IMR-90 (cell line): Measurements from ENCODE around the gene JAK1. TPM values are rescaled to one million over a fixed set of nuclear protein-coding genes. Genes with fewer than 3 reads are reported as not detected.

ENCODE experiments used
- ATAC-seq: fragments of 200-7000 bp; cut with Tn5 transposase; 2 replicates; pipeline ENCODE4 v1.9.1; 2020; ENCODE audit warnings: low read depth, mild to moderate bottlenecking, moderate library complexity
- BruUV-seq: library from RNA; stranded (reverse); fragments of 400-500 nt; replicated peaks from 2 replicates; lab custom pipeline; 2021; lab: Mats Ljungman, UMichigan
- CTCF ChIA-PET: fragments of 300-600 bp; formaldehyde crosslinking; extraction: SDS; loops from one replicate; lab custom pipeline; 2021; ENCODE audit warnings: antibody characterized with exemption; lab: Yijun Ruan, JAX
- POLR2A ChIA-PET: fragments of 300-600 bp; sonication (Branson Sonifier 250); formaldehyde crosslinking; loops from one replicate; lab custom pipeline; 2022; ENCODE audit warnings: antibody characterized with exemption; ENCODE audit not compliant: unreplicated experiment; lab: Charles Lee
- DNase-seq: peaks from one replicate; pipeline ENCODE4 v3.0.0; 2013
- H2AFZ ChIP-seq: replicated peaks from 2 replicates; pipeline ENCODE3; 2013; ENCODE audit warnings: low read length, mild to moderate bottlenecking; ENCODE audit not compliant: poor library complexity
- H2AK5ac ChIP-seq: 2 replicates; pipeline ENCODE4 v1.6.1; 2013; ENCODE audit warnings: low read depth, low read length, inconsistent platforms
- H2AK9ac ChIP-seq: replicated peaks from 2 replicates; pipeline ENCODE3; 2013; ENCODE audit warnings: mild to moderate bottlenecking, low read depth, low read length, moderate library complexity; ENCODE audit not compliant: poor library complexity
- H2BK120ac ChIP-seq: 2 replicates; pipeline ENCODE4 v1.6.1; 2013; ENCODE audit warnings: low read depth, low read length, inconsistent platforms
- H2BK15ac ChIP-seq: 3 replicates; pipeline ENCODE4 v1.6.1; 2013; ENCODE audit warnings: low read depth, low read length, inconsistent platforms
- H2BK20ac ChIP-seq: 2 replicates; pipeline ENCODE4 v1.6.1; 2013; ENCODE audit warnings: low read depth, mild to moderate bottlenecking, inconsistent platforms, low read length, moderate library complexity
- H2BK5ac ChIP-seq: 2 replicates; pipeline ENCODE4 v1.6.1; 2013; ENCODE audit warnings: mild to moderate bottlenecking, low read depth, low read length, inconsistent platforms; ENCODE audit not compliant: poor library complexity, severe bottlenecking
- H3K14ac ChIP-seq: replicated peaks from 2 replicates; pipeline ENCODE4 v1.6.1; 2013; ENCODE audit warnings: low read depth, low read length, inconsistent platforms
- H3K18ac ChIP-seq: 2 replicates; pipeline ENCODE4 v1.6.1; 2013; ENCODE audit warnings: low read depth, low read length, control low read depth
- H3K23ac ChIP-seq: 2 replicates; pipeline ENCODE4 v1.6.1; 2013; ENCODE audit warnings: low read depth, low read length, inconsistent platforms
- H3K27ac ChIP-seq: 2 replicates; pipeline ENCODE4 v1.5.1; 2013; ENCODE audit warnings: mild to moderate bottlenecking, control low read depth, low read length; ENCODE audit not compliant: insufficient read depth
- H3K27me3 ChIP-seq: 2 replicates; pipeline ENCODE4 v1.6.1; 2013; ENCODE audit warnings: low read length; ENCODE audit not compliant: control insufficient read depth, insufficient read depth
- H3K36me3 ChIP-seq: 2 replicates; pipeline ENCODE4 v1.6.1; 2013; ENCODE audit warnings: low read length, mixed read lengths; ENCODE audit not compliant: control insufficient read depth, insufficient read depth
- H3K4ac ChIP-seq: 2 replicates; pipeline ENCODE4 v1.6.1; 2013; ENCODE audit warnings: low read depth, low read length, inconsistent platforms
- H3K4me1 ChIP-seq: 2 replicates; pipeline ENCODE4 v1.6.1; 2013; ENCODE audit warnings: low read length, mixed read lengths; ENCODE audit not compliant: control insufficient read depth, insufficient read depth
- H3K4me2 ChIP-seq: 2 replicates; pipeline ENCODE4 v1.6.1; 2013; ENCODE audit warnings: low read depth, mild to moderate bottlenecking, control low read depth, low read length, moderate library complexity
- H3K4me3 ChIP-seq: 2 replicates; pipeline ENCODE4 v1.5.1; 2013; ENCODE audit warnings: low read depth, mild to moderate bottlenecking, control low read depth, low read length, moderate library complexity; ENCODE audit not compliant: insufficient read depth
- H3K56ac ChIP-seq: 2 replicates; pipeline ENCODE4 v1.6.1; 2013; ENCODE audit warnings: low read length, inconsistent platforms; ENCODE audit not compliant: insufficient read depth; ENCODE audit errors: extremely low read depth
- H3K79me1 ChIP-seq, 2 experiments: 2 replicates each; pipeline ENCODE4 v1.6.1; 2013; ENCODE audit warnings: low read length in 2 of 2, inconsistent platforms in 1 of 2, low read depth in 1 of 2
- H3K9ac ChIP-seq: 2 replicates; pipeline ENCODE4 v1.6.1; 2013; ENCODE audit warnings: low read depth, low read length, control low read depth
- H3K9me1 ChIP-seq: 2 replicates; pipeline ENCODE4 v1.6.1; 2013; ENCODE audit warnings: low read length, inconsistent platforms; ENCODE audit not compliant: insufficient read depth
- H3K9me3 ChIP-seq: 2 replicates; pipeline ENCODE4 v1.6.1; 2013; ENCODE audit warnings: low read length; ENCODE audit not compliant: control insufficient read depth, insufficient read depth
- H4K20me1 ChIP-seq: 2 replicates; pipeline ENCODE4 v1.6.1; 2013; ENCODE audit warnings: low read length, inconsistent platforms; ENCODE audit not compliant: insufficient read depth
- H4K5ac ChIP-seq: 2 replicates; pipeline ENCODE4 v1.6.1; 2013; ENCODE audit warnings: mild to moderate bottlenecking, low read depth, low read length, control low read depth
- H4K8ac ChIP-seq, 2 experiments: 2 replicates each; pipeline ENCODE4 v1.6.1; 2013; ENCODE audit warnings: low read depth in 2 of 2, low read length in 2 of 2, control low read depth in 1 of 2, inconsistent platforms in 1 of 2
- H4K91ac ChIP-seq: 2 replicates; pipeline ENCODE4 v1.6.1; 2013; ENCODE audit warnings: low read depth, low read length, inconsistent platforms; ENCODE audit not compliant: insufficient read depth
- BHLHE40 ChIP-seq: fragments of 150-350 bp; IDR thresholded peaks from 2 replicates; pipeline ENCODE4 v1.6.1; 2016; ENCODE audit warnings: mild to moderate bottlenecking, low read depth, low read length
- MAFK ChIP-seq: IDR thresholded peaks from 2 replicates; pipeline ENCODE4 v1.6.1; 2012; ENCODE audit warnings: low read depth, low read length, improper control_type of control experiment
- NFE2L2 ChIP-seq: fragments of 150-350 bp; IDR thresholded peaks from 2 replicates; pipeline ENCODE4 v1.6.1; 2016; ENCODE audit warnings: low read depth, mild to moderate bottlenecking, low read length
- POLR2A ChIP-seq: IDR thresholded peaks from 2 replicates; pipeline ENCODE4 v1.6.1; 2012; ENCODE audit warnings: mild to moderate bottlenecking, low read depth, low read length
- RAD21 ChIP-seq: IDR thresholded peaks from 2 replicates; pipeline ENCODE4 v1.6.1; 2012; ENCODE audit warnings: low read length, improper control_type of control experiment
- RFX5 ChIP-seq: IDR thresholded peaks from 2 replicates; pipeline ENCODE4 v1.8.0; 2012; ENCODE audit warnings: low read depth, mild to moderate bottlenecking, low read length, moderate library complexity
- WGBS, 2 experiments: methylation state at CpG; one replicate each; pipeline versions ENCODE4 v1.1.5 to v1.1.7; 2013; ENCODE audit warnings: missing lambda C conversion rate in 2 of 2; ENCODE audit not compliant: insufficient read length in 1 of 2; ENCODE audit errors: extremely low coverage in 2 of 2; 5-methylcytosine and 5-hydroxymethylcytosine counted together
- dilution Hi-C: fragments of 300-500 bp; cut with HindIII; formaldehyde crosslinking; loops from one replicate; pipeline ENCODE4 v1.14.3; 2018; ENCODE audit warnings: low sequenced_read_pairs; ENCODE audit not compliant: unreplicated experiment
- in situ Hi-C: fragments of 300-500 bp; cut with MboI; formaldehyde crosslinking; loops from 3 replicates; pipeline ENCODE4 v1.14.3; 2019; ENCODE audit warnings: low sequenced_read_pairs, inconsistent platforms, mixed read lengths
- intact Hi-C: fragments of 100-400 bp; cut with micrococcal nuclease; formaldehyde crosslinking; loops from 2 replicates; pipeline ENCODE4 v1.10.0; 2022
- polyA plus RNA-seq, 3 experiments: library from polyadenylated mRNA; depleted of rRNA; stranded (reverse); fragments of >200 nt; gene quantifications; 2 replicates each; pipeline ENCODE4 v1.2.3, GENCODE V29; 2012; ENCODE audit warnings: low replicate concordance in 1 of 3
- total RNA-seq: library from RNA; depleted of rRNA; stranded (reverse); fragments of >200 nt; gene quantifications from 2 replicates; pipeline ENCODE4 v1.2.3, GENCODE V29; 2012
- TF ChIP-seq, protein P1 (sequence below): conservative IDR thresholded peaks from 2 replicates; pipeline ENCODE4 v1.5.1; 2012; ENCODE audit warnings: mild to moderate bottlenecking, low read depth, low read length, improper control_type of control experiment
- TF ChIP-seq, protein P2 (sequence below): fragments of 150-350 bp; IDR thresholded peaks from 2 replicates; pipeline ENCODE4 v1.6.1; 2016; ENCODE audit warnings: low read depth, mild to moderate bottlenecking, low read length, moderate library complexity, borderline replicate concordance
- TF ChIP-seq, protein P3 (sequence below): fragments of 150-350 bp; IDR thresholded peaks from 2 replicates; pipeline ENCODE4 v1.6.1; 2017; ENCODE audit warnings: mild to moderate bottlenecking, antibody characterized with exemption, low read length, low read depth

The JAK1 gene
- total and polyA plus RNA-seq, 2 of the 4 experiments (the other 2 are of a cell fraction), result 76.9 to 103 TPM

DNA sequence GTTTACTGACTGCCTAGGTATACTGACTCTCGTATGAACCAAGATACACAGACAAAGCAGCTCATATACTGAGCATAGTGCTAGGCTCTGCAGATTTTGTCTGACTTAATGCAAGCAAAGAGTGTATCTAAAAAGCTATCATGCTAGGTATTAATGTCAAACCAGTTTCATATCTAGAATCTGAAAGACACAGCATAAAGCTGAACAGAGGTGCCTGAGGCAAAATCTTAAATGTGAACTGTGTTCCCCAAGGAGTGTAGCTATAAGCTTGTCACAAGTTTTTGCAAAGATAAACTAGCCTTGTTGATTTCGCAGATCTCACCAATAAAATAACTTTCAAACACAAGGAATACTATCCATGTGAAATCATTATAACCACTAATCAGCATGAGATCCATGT lies 18.1 kb downstream of the JAK1 start:
- H3K27ac ChIP-seq, result no peak overlapping the region

More for the DNA sequence above, 18.1 kb downstream of the JAK1 start:
- Histone ChIP-seq H3K9ac (no peak overlapping the region), H3K79me1 (peaks cover 22 to 64% of the 10 kb centered on the region in 2 experiments), H3K9me3 (no peaks in the 10 kb centered on the region), H2BK20ac (no peak overlapping the region), H4K20me1 (peaks cover 43% of the 10 kb centered on the region), H2AFZ (no peak overlapping the region), H2BK5ac (no peak overlapping the region), H3K9me1 (peaks cover 11% of the 10 kb centered on the region), H3K4ac (no peak overlapping the region), H3K36me3 (no peaks in the 10 kb centered on the region), H4K8ac (no peak overlapping the region), H4K5ac (no peak overlapping the region), H2BK15ac (no peak overlapping the region), H3K4me3 (no peak overlapping the region), H2BK120ac (no peak overlapping the region), H3K4me2 (no peak overlapping the region), H3K4me1 (peaks cover 2% of the 10 kb centered on the region), H4K91ac (no peak overlapping the region), H2AK9ac (no peak overlapping the region), H2AK5ac (no peak overlapping the region), H3K56ac (no peak overlapping the region), H3K14ac (no peak overlapping the region), H3K27me3 (no peaks in the 10 kb centered on the region), H3K18ac (no peak overlapping the region), H3K23ac (no peak overlapping the region)
- no TSS peak for BruUV-seq
- dilution Hi-C loops (no loop called here), intact Hi-C loops (loop anchor here (2.0 kb wide), 1 partner anchor 17 kb away; no protein-coding TSS in a partner anchor), in situ Hi-C loops (no loop called here)
- TF ChIP-seq RAD21, result no peak
- TF ChIP-seq, protein P1, sequence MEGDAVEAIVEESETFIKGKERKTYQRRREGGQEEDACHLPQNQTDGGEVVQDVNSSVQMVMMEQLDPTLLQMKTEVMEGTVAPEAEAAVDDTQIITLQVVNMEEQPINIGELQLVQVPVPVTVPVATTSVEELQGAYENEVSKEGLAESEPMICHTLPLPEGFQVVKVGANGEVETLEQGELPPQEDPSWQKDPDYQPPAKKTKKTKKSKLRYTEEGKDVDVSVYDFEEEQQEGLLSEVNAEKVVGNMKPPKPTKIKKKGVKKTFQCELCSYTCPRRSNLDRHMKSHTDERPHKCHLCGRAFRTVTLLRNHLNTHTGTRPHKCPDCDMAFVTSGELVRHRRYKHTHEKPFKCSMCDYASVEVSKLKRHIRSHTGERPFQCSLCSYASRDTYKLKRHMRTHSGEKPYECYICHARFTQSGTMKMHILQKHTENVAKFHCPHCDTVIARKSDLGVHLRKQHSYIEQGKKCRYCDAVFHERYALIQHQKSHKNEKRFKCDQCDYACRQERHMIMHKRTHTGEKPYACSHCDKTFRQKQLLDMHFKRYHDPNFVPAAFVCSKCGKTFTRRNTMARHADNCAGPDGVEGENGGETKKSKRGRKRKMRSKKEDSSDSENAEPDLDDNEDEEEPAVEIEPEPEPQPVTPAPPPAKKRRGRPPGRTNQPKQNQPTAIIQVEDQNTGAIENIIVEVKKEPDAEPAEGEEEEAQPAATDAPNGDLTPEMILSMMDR, result no peak
- TF ChIP-seq, protein P2, sequence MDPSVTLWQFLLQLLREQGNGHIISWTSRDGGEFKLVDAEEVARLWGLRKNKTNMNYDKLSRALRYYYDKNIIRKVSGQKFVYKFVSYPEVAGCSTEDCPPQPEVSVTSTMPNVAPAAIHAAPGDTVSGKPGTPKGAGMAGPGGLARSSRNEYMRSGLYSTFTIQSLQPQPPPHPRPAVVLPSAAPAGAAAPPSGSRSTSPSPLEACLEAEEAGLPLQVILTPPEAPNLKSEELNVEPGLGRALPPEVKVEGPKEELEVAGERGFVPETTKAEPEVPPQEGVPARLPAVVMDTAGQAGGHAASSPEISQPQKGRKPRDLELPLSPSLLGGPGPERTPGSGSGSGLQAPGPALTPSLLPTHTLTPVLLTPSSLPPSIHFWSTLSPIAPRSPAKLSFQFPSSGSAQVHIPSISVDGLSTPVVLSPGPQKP, result no peak
- TF ChIP-seq MAFK, result no peak
- TF ChIP-seq, protein P3, sequence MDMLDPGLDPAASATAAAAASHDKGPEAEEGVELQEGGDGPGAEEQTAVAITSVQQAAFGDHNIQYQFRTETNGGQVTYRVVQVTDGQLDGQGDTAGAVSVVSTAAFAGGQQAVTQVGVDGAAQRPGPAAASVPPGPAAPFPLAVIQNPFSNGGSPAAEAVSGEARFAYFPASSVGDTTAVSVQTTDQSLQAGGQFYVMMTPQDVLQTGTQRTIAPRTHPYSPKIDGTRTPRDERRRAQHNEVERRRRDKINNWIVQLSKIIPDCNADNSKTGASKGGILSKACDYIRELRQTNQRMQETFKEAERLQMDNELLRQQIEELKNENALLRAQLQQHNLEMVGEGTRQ, result no peak
- TF ChIP-seq NFE2L2, result no peak
- TF ChIP-seq POLR2A, result no peak
- no peak for TF ChIP-seq BHLHE40
- TF ChIP-seq RFX5, result no peak
- no peak for ATAC-seq
- ChIA-PET POLR2A (no interaction called here), CTCF (no interaction called here)
- DNase-seq, result no peak
- no CpG with 5 or more reads among the region's 2 CpGs for WGBS, 2 experiments
